Neural cell (in vitro differentiated cells): ENCODE data around the gene METAP1. TPM values are rescaled to one million over a fixed set of nuclear protein-coding genes. Genes with fewer than 3 reads are reported as not detected.
"Not testable (repeated sequence)": the region's sequence is repeated elsewhere in the genome, so short reads cannot be mapped to it uniquely, and the experiment has no call there.

Experiments used
- H2AFZ ChIP-seq: fragments of 200-600, 300-800 bp; sonication (generic), shearing (Covaris generic); 2 replicates; pipeline ENCODE4 v1.6.0; 2014; ENCODE audit warnings: low read depth, mild to moderate bottlenecking, antibody characterized with exemption, low read length, moderate library complexity
- H3F3A ChIP-seq: fragments of 200-600 bp; shearing (Covaris generic); 2 replicates; pipeline ENCODE4 v1.6.1; 2016; ENCODE audit warnings: mild to moderate bottlenecking, moderate library complexity, mixed read lengths, antibody characterized with exemption, low read length; ENCODE audit not compliant: insufficient read depth, poor library complexity, severe bottlenecking
- H3K27ac ChIP-seq: fragments of 200-600, 300-800 bp; sonication (generic), shearing (Covaris generic); 2 replicates; pipeline ENCODE4 v1.5.1; 2014; ENCODE audit warnings: mild to moderate bottlenecking, low read length, moderate library complexity
- H3K27me3 ChIP-seq: fragments of 300-800, 200-600 bp; sonication (generic), shearing (Covaris generic); 2 replicates; pipeline ENCODE4 v1.6.0; 2014; ENCODE audit warnings: mild to moderate bottlenecking, low read depth, low read length, moderate library complexity; ENCODE audit not compliant: insufficient read depth
- H3K36me3 ChIP-seq: fragments of 300-800, 200-600 bp; sonication (generic), shearing (Covaris generic); 2 replicates; pipeline ENCODE4 v1.5.1; 2014; ENCODE audit warnings: mild to moderate bottlenecking, antibody characterized with exemption, low read length, moderate library complexity; ENCODE audit not compliant: insufficient read depth
- H3K4me2 ChIP-seq: fragments of 300-800, 200-600 bp; sonication (generic), shearing (Covaris generic); 2 replicates; pipeline ENCODE4 v1.6.0; 2014; ENCODE audit warnings: mild to moderate bottlenecking, low read length
- H3K4me3 ChIP-seq: fragments of 300-800, 200-600 bp; sonication (generic), shearing (Covaris generic); 2 replicates; pipeline ENCODE4 v1.5.1; 2014; ENCODE audit warnings: mild to moderate bottlenecking, low read length, moderate library complexity
- H3K79me2 ChIP-seq: fragments of 200-600 bp; shearing (Covaris generic); replicated peaks from 2 replicates; pipeline ENCODE4 v1.6.0; 2014; ENCODE audit warnings: mild to moderate bottlenecking, low read length, moderate library complexity; ENCODE audit not compliant: insufficient read depth
- H3K9ac ChIP-seq: fragments of 300-800, 200-600 bp; sonication (generic), shearing (Covaris generic); 2 replicates; pipeline ENCODE4 v1.6.1; 2016; ENCODE audit warnings: mild to moderate bottlenecking, low read length, mixed read lengths
- H3K9me2 ChIP-seq: fragments of 200-600 bp; shearing (Covaris generic); 2 replicates; pipeline ENCODE4 v1.6.1; 2016; ENCODE audit warnings: mild to moderate bottlenecking, low read length, mixed read lengths; ENCODE audit not compliant: insufficient read depth
- H3K9me3 ChIP-seq: fragments of 200-600, 300-800 bp; sonication (generic), shearing (Covaris generic); 2 replicates; pipeline ENCODE4 v1.6.1; 2016; ENCODE audit warnings: mild to moderate bottlenecking, mixed run types, low read length, moderate library complexity, mixed read lengths
- H4K20me1 ChIP-seq: fragments of 200-600 bp; shearing (Covaris generic); 2 replicates; pipeline ENCODE4 v1.6.1; 2016; ENCODE audit warnings: mild to moderate bottlenecking, mixed run types; ENCODE audit not compliant: insufficient read depth
- CTCF ChIP-seq: fragments of 450-650 bp; IDR thresholded peaks from 2 replicates; pipeline ENCODE4 v1.5.1; 2014; ENCODE audit warnings: antibody characterized with exemption, mild to moderate bottlenecking, moderate library complexity; ENCODE audit not compliant: poor library complexity, severe bottlenecking
- EP300 ChIP-seq: fragments of 450-650 bp; conservative IDR thresholded peaks from 2 replicates; pipeline ENCODE4 v1.6.1; 2014; ENCODE audit warnings: antibody characterized with exemption, mild to moderate bottlenecking, moderate library complexity; ENCODE audit not compliant: poor library complexity, severe bottlenecking
- EZH2 ChIP-seq: fragments of 200-600, 300-800 bp; shearing (Covaris generic), sonication (generic); IDR thresholded peaks from 2 replicates; pipeline ENCODE4 v1.6.1; 2014; ENCODE audit warnings: antibody characterized with exemption, low read length, borderline replicate concordance, mild to moderate bottlenecking; ENCODE audit not compliant: insufficient read depth, poor library complexity, severe bottlenecking
- MXI1 ChIP-seq: fragments of 450-650 bp; conservative IDR thresholded peaks from 2 replicates; pipeline ENCODE4 v1.6.1; 2014; ENCODE audit warnings: antibody characterized with exemption, mild to moderate bottlenecking; ENCODE audit not compliant: poor library complexity, severe bottlenecking
- POLR2AphosphoS5 ChIP-seq: IDR thresholded peaks from 2 replicates; pipeline ENCODE4 v1.6.1; 2012
- RAD21 ChIP-seq: fragments of 450-650 bp; conservative IDR thresholded peaks from 2 replicates; pipeline ENCODE4 v1.6.1; 2014; ENCODE audit warnings: antibody characterized with exemption, mild to moderate bottlenecking, moderate library complexity
- REST ChIP-seq: IDR thresholded peaks from 2 replicates; pipeline ENCODE4 v1.6.1; 2012; ENCODE audit warnings: borderline replicate concordance
- SMC3 ChIP-seq: fragments of 450-650 bp; conservative IDR thresholded peaks from 2 replicates; pipeline ENCODE4 v1.6.1; 2014; ENCODE audit warnings: antibody characterized with exemption, mild to moderate bottlenecking, moderate library complexity; ENCODE audit not compliant: poor library complexity
- TAF1 ChIP-seq: IDR thresholded peaks from 2 replicates; pipeline ENCODE4 v1.6.1; 2012; ENCODE audit warnings: low read depth
- polyA plus RNA-seq: library from polyadenylated mRNA; depleted of rRNA; stranded (reverse); fragments of >200 nt; gene quantifications from 2 replicates; pipeline ENCODE4 v1.2.3, GENCODE V29; 2014

The METAP1 gene
- polyA plus RNA-seq, 1 donor from 2014 or later, result 24.5 TPM

DNA sequence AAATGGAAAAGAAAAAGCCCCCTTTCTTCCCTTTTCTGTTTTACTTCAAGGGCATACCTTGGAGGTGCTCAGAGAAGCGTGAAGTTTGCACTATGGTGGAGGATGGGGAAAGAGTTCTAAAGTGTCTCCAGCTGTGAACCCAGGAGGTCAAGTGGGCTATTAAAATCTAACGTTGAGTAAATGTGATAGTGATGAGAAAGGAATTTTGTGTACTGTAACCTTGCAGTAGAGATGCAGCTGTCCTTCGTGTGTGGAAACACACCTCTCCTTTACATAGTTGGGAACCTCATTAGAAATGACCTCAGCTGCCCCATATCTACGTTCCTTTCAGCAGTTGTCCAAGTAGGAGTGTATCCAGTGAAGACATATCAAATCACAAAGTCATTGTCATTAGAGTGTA lies 66.6 kb downstream of the METAP1 start:
- no peaks in the 10 kb centered on the region for H3K9me3 ChIP-seq
- TF ChIP-seq REST (no peak), MXI1 (no peak), EP300 (no peak), CTCF (no peak), EZH2 (no peak), SMC3 (no peak), TAF1 (no peak), POLR2AphosphoS5 (no peak), RAD21 (no peak)
- H3K4me2 ChIP-seq, result no peak overlapping the region

GRCh38 chr4:99065521-99065920 lies 70.0 kb downstream of the METAP1 start:
- H3K4me3 ChIP-seq, H3K9ac ChIP-seq, H4K20me1 ChIP-seq, H3K9me3 ChIP-seq, H3F3A ChIP-seq, H3K4me2 ChIP-seq, H3K9me2 ChIP-seq, H2AFZ ChIP-seq, H3K27me3 ChIP-seq, H3K27ac ChIP-seq, H3K36me3 ChIP-seq, H3K79me2 ChIP-seq: not testable (repeated sequence)

More for the DNA sequence above, 66.6 kb downstream of the METAP1 start:
- no peaks in the 10 kb centered on the region for H3F3A ChIP-seq
- H4K20me1 ChIP-seq, result no peaks in the 10 kb centered on the region
- no peak overlapping the region for H3K27ac ChIP-seq
- H2AFZ ChIP-seq, result no peak overlapping the region
- H3K27me3 ChIP-seq, result no peaks in the 10 kb centered on the region
- no peaks in the 10 kb centered on the region for H3K9me2 ChIP-seq
- H3K9ac ChIP-seq, result no peak overlapping the region
- H3K36me3 ChIP-seq, result no peaks in the 10 kb centered on the region
- no peaks in the 10 kb centered on the region for H3K79me2 ChIP-seq
- H3K4me3 ChIP-seq, result no peak overlapping the region

- H4K20me1 ChIP-seq, result no peaks in the 10 kb centered on the region
- H2AFZ ChIP-seq, result no peak overlapping the region
- no peaks in the 10 kb centered on the region for H3K27me3 ChIP-seq
- no peaks in the 10 kb centered on the region for H3K79me2 ChIP-seq
- no peak overlapping the region for H3K27ac ChIP-seq
- no peaks in the 10 kb centered on the region for H3K9me3 ChIP-seq
- TF ChIP-seq POLR2AphosphoS5 (no peak), MXI1 (no peak), REST (no peak), EP300 (no peak), RAD21 (no peak), TAF1 (no peak), CTCF (no peak)
- H3K9ac ChIP-seq, result no peak overlapping the region
- no peaks in the 10 kb centered on the region for H3K9me2 ChIP-seq
- no peaks in the 10 kb centered on the region for H3F3A ChIP-seq
- no peak overlapping the region for H3K4me2 ChIP-seq
- no peaks in the 10 kb centered on the region for H3K36me3 ChIP-seq
- no peak overlapping the region for H3K4me3 ChIP-seq
Measured at GRCh38 chr4:99067617-99068016, 72.1 kb downstream of the METAP1 start.
